KOPT-K1 (cell line): Measurements from ENCODE around the gene AGR2.
"Not testable (repeated sequence)": the region's sequence is repeated elsewhere in the genome, so short reads cannot be mapped to it uniquely, and the experiment has no call there.

Experiments used
- H3K27ac ChIP-seq: fragments of 200-600 bp; sonication (generic); 2 replicates; pipeline ENCODE4 v1.5.1; 2016; ENCODE audit warnings: antibody characterized with exemption, mild to moderate bottlenecking, low read depth, low read length; ENCODE audit not compliant: poor library complexity, severe bottlenecking
- H3K36me3 ChIP-seq: fragments of 200-600 bp; sonication (generic); 2 replicates; pipeline ENCODE4 v1.5.1; 2017; ENCODE audit warnings: antibody characterized with exemption, mild to moderate bottlenecking, low read length, moderate library complexity; ENCODE audit not compliant: insufficient read depth
- H3K9me3 ChIP-seq: fragments of 200-600 bp; sonication (generic); 2 replicates; pipeline ENCODE4 v1.5.1; 2017; ENCODE audit warnings: antibody characterized with exemption, low read length, mild to moderate bottlenecking; ENCODE audit not compliant: insufficient read depth, poor library complexity, severe bottlenecking

Gene AGR2

DNA sequence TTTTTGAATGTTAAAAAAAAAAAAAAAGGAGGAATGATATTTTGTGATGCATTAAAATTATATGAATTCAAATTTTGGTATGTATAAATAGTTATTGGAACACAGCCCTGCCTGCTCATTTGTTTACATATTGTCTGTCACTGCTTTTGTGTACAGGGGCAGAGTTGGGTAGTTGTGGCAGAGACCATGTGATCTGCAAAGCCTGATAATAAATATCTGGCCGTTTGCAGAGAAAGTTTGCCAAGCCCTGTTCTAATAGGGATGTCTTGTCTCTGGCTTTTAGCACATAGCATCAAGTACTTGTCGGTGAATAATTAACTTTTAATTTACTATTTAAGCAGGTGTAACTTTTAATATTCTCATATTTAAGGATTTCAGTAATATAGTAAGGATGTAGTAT is 31.5 kb downstream of the AGR2 start:
- Histone ChIP-seq H3K27ac (no peak overlapping the region), H3K36me3 (no peaks in the 10 kb centered on the region)

DNA sequence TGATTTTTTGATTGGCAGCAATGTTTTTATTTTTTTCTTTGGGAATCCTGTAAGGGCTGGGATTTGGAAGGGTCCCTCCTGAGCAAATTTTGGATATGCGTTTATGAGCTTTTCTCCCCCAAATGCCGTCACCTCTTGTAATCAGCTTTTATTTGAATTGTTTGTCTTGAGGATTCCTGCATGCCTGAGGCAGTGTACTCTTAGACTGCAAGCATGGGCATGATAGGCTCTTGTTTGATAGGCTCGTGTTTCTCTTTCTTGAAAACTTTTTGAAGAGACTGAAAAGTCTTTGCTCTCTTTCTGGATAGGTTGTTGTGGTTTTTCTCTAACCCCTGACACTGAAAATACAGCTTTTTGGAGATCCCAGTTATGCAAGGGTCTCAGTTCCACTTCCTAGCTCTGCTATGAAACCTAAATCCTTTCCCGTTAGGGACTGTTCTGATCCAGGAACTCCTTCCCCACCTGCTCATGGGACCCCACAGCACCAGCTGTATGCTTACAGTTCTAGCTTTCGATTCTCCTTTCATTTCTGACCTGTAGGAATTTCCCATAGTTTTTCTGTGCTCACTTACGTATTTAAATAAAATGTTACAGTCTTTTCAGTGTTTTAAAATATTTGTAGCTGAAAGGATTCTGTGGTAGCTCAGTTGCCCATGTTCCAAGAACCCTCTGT is 34.0 kb downstream of the AGR2 start:
- Histone ChIP-seq H3K9me3 (peaks cover 6% of the 10 kb centered on the region), H3K27ac (no peak overlapping the region), H3K36me3 (no peaks in the 10 kb centered on the region)

More for the DNA sequence above, 31.5 kb downstream of the AGR2 start:
- H3K9me3 ChIP-seq, result peaks cover 3% of the 10 kb centered on the region

DNA sequence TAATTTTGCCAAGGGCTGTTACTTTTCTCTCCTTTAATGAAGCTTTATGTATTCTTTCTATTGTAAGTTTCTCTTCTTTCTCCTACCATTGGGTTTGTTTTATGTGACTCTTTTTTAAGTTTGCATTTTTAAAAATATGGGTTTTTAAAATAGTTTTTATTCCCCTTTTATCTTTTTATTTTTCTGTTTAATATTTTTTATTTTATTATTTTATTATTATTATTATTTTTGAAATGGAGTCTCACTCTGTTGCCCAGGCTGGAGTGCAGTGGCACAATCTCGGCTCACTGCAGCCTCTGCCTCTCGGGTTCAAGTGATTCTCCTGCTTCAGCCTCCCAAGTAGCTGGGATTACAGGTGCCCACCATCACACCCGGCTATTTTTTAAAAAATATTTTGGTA is 34.8 kb downstream of the AGR2 start:
- H3K36me3 ChIP-seq, H3K27ac ChIP-seq, H3K9me3 ChIP-seq: not testable (repeated sequence)

DNA sequence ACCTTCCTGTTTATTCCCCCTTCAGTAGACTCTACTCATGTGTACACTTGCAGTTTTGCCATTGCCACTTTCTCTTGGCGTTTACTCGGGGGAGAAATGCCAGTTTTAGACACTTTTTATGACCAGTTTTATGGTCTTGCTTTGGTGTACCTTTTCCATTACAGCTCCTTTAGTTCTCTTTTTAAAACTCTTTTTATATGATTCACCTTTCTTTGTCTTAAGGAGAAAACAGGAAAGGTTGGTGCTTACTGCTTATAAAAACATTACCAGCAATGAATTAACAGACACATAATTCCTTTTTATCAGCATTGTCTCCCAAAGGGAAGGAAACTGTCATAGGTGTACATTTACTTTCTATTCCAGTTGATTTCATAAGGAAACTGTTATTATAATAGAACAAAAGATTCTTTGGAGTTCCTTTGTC is 39.4 kb downstream of the AGR2 start:
- Histone ChIP-seq H3K9me3 (peaks cover 6% of the 10 kb centered on the region), H3K36me3 (no peaks in the 10 kb centered on the region), H3K27ac (no peak overlapping the region)

DNA sequence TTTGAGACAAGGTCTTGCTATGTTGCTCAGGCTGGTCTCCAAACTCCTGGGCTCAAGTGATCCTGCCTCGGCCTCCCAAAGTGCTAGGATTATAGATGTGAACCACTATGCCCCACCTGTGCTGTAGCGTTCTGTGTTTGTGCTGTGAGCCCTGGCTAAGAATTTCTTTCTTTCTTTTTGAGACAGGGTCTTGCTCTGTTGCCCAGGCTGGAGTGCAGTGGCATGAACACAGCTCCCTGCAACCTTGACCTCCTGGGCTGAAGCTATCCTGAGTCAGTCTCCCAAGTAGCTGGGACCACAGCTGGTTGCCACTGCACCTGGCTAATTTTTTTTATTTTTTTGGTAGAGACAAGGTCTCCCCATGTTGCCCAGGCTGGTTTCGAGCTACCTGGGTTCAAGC is 39.9 kb downstream of the AGR2 start:
- no peak overlapping the region for H3K27ac ChIP-seq

DNA sequence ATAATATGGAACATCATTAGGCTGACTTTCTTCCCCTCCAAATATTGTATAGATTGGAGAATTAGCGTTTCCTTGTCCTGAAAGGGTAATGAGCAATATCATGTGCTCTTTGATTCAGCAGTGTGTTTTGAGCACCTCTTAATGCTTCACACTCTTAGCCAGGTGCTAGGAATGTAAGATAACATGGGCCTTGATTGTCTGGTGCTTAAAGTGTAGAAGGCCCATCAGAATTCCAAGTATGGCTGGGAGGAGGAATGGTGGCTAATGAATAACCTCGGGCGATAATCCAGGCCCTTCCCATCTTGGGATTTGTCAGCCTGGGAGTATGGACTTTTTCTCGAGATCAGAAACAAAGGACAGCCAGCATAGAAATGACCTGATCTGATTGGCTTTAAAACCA is 42.6 kb downstream of the AGR2 start:
- Histone ChIP-seq H3K9me3 (peaks cover 9% of the 10 kb centered on the region), H3K27ac (no peak overlapping the region), H3K36me3 (no peaks in the 10 kb centered on the region)

More for the DNA sequence above, 39.9 kb downstream of the AGR2 start:
- Histone ChIP-seq H3K9me3 (peaks cover 6% of the 10 kb centered on the region), H3K36me3 (no peaks in the 10 kb centered on the region)

DNA sequence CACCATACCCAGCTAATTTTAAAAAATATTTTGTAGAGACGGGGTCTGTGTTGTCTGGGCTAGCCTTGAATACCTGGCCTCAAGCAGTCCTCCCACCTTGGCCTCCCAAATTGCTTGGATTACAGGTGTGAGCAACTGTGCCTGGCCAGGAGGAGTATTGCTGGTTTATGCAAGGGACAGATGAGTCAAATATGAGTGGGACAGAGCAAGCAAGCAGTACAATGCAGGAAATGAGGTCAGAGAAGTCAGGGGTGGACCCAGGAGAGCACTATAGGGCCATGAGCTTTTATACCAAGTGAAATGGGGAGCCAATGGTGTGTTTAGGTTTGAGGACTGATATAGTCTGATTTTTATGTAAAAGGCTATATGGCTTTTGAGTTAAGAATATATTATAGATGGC is 45.0 kb downstream of the AGR2 start:
- Histone ChIP-seq H3K9me3 (peaks cover 9% of the 10 kb centered on the region), H3K36me3 (no peaks in the 10 kb centered on the region), H3K27ac (no peak overlapping the region)

DNA sequence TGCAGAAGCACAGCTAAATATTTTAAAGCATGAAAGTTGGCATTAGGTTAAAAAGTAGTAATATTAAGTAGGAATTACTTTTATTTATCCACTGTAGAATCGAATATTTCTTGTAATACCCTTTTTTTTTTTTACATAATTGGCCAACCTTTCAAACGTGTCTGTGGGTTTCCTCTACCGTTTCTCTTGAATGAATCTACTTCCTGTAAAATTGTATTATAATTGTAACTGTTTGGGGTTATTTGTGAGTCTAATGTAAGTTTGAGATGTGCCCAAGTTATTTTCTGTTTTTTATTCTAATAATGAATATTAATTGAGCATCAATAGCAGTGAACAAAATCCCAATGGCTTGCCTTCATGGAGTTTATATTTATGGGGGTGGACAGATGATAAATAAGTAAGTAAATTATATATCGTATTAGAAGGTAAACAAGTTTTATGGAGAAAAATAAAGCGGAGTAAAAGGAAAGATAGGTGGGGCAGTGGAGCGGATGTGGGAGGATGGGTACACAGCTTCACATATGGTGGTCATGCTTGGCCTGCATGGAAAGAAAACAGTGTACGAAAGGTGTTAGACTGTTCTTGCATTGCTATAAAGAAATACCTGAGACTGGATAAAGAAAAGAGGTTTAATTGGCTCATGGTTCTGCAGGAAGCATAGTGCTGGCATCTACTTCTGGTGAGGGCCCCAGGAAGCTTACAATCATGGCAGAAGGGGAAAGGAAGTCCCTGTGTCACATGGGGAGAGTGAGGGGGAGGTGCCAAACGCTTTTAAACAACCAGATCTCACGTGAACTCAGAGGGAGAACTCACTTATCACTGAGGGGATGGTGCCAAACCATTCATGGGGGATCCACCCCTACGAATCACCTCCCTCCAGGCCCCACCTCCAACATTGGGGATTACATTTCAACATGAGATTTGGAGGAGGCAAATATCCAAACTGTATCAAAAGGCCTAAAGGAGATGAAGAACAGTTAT is 45.9 kb downstream of the AGR2 start:
- H3K36me3 ChIP-seq, result no peaks in the 10 kb centered on the region

DNA sequence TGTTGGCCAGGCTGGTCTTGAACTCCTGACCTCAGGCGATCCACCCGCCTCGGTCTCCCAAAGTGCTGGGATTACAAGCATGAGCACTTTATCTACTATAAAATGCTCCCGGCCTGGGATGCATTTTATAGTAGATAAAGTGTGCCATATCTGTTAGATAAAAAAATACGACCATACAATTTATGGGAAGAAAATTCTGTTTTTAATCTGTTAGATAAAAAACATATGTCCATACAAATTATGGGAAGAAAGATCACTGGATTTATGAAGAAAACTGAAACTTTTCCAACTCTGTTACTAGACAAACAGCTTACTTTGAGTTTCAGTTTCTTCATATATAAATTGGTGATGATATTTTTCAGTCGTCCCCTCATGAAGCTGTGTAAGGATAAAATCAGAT is 46.8 kb downstream of the AGR2 start:
- Histone ChIP-seq H3K9me3 (peaks cover 9% of the 10 kb centered on the region), H3K27ac (no peak overlapping the region), H3K36me3 (no peaks in the 10 kb centered on the region)

More for the DNA sequence above, 45.9 kb downstream of the AGR2 start:
- Histone ChIP-seq H3K9me3 (peaks cover 9% of the 10 kb centered on the region), H3K27ac (no peak overlapping the region)

DNA sequence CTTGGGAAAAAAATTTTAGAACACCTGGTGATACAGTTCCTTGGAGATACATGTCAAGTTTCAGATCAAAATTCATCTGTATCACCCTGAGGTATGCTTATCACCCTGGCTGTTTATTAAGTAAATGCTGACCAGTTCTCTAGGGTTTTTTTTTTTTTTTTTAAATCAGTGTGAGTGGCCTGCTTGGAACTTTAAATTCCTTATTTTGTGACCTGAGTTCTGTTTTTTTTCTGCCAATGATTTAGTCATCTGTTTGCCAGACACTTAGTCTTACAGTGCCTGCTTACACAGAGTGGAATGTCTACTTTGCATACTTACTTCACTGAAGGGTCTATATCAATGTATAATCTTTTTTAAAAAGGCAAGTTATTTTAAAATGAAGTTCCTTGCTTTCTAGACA is 49.4 kb downstream of the AGR2 start:
- no peaks in the 10 kb centered on the region for H3K36me3 ChIP-seq
- H3K9me3 ChIP-seq, result peaks cover 9% of the 10 kb centered on the region
- no peak overlapping the region for H3K27ac ChIP-seq

DNA sequence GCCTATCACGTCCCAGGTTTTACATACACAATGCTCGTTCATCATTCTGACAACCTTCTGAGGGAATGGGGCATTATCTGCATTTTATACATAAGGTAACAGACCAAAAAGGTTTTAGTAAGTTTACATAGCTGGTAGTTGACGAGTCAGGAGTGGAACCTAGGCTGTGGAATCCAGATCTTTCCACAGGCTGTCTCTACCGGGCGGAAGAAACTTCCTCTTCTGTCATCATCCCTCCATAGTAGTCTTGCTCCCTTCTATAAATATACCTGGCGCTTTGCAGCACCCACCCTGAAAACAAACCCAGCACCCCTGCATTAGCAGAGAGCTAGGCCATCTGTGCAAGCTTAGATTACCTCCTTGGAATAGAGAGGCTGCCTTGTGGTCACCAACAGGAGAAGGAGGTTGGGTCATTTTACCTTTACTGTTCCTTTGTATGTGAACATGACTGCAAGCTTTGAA is 49.9 kb downstream of the AGR2 start:
- H3K27ac ChIP-seq, result no peak overlapping the region

DNA sequence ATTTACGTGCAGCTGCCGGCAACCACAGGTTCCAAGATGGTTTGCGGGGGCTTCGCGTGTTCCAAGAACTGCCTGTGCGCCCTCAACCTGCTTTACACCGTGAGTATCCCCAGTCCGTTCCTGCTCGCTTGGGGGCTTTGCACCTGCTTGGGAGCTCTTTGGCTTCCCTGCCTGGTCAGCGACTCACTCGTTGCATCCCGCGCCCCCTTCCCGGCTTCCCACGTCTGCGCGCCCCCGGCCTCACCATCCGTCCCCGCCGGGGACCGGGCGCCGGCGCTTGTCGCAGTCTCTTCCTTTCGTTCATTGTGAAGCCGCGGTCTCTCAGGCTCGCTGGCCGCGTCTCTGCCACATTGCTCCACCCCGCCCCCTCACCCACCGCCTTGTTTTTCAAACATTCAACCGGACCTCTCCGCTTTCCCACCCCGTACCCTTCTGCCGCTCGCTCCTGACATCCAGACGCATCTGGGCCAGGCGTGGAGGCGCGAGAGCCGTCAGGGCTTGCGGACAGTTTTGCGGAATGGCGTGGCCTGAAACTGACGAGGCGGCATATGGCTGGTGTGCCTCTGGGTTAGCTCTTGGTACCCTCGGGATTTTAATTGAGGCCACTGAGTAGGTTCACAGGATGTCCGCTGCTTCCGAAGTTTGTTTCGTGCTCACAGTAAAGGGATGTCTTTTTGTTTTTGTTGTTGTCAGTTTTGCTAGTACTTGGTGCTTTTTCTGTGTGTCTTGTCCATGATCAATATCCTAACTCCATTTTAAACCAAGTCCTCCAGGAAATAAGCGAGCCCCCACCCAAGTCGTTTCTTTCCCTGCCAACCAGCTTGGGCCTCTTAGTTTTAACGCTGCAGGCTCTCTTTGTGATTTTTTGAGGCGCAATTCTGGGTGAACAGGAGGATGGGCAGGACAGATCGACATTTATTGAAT is 50.6 kb downstream of the AGR2 start:
- Histone ChIP-seq H3K9me3 (peaks cover 7% of the 10 kb centered on the region), H3K27ac (peak overlapping the region; percentile 55), H3K36me3 (no peaks in the 10 kb centered on the region)

More for the DNA sequence above, 49.9 kb downstream of the AGR2 start:
- no peaks in the 10 kb centered on the region for H3K36me3 ChIP-seq
- peaks cover 9% of the 10 kb centered on the region for H3K9me3 ChIP-seq

DNA sequence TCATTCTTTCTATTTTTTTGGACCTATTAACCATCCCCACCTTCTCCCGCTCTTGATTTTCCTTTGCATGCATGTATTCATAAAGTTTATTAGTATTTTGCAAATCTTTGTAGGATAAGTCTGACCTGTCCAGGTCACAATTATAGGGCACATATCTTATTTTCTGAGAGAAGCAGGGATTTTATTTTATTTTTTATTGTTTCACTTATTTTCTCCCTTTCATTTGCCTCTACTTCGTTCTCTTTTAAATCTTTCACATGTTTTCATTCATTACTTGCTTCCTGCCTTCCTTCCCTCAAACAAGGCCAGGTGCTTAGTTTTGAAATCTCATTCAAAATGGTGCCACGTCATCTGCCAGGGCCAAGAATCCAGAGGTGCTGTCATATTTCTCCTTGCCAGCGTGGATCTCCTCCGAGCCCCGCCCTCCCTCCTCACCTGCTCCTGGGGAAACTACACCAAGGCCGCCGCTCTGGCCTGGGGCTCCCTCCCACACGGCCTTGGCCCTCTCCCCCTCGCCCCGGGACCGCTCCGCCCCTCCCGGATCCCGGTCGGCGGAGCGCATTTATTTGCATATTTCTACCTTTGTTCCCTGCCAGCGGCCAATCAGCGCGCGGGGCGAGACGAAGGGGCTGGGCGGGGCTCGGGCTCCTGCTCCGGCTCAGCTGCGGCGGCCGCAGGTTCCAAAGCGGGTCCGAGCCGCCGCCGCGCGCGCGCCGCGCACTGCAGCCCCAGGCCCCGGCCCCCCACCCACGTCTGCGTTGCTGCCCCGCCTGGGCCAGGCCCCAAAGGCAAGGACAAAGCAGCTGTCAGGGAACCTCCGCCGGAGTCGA is 51.5 kb downstream of the AGR2 start, which contains the start of gene TSPAN13:
Gene TSPAN13, plus strand, starts transcription at position 654 of the 830 bp plus-strand sequence. CDS start 213 bp downstream, outside the sequence.
- peak within 1 kb of the TSS; percentile 55 for H3K27ac ChIP-seq
- H3K36me3 ChIP-seq, result no peaks in the 10 kb centered on the region
- H3K9me3 ChIP-seq, result no peaks in the 10 kb centered on the region

DNA sequence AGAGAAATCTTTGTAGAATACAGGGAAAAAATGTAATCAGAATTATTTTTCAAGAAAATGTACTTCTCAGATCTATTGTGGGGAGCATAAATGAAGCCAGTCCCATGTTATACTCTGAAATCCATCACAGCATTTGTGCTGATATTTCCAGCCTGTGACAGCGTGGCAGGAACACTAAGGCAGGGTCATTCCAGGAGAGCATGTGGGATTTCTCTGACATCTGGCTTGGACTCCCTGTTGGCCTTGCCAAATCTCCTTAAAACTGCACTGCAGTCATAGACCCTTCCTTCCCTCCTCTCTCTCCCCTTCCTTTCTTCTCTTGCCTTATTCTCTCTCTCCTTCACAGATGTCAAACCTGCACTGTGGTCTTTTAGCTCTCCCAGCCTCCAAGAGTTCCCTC is 57.7 kb downstream of the AGR2 start:
- Histone ChIP-seq H3K9me3 (no peaks in the 10 kb centered on the region), H3K36me3 (no peaks in the 10 kb centered on the region), H3K27ac (no peak overlapping the region)
